ENCODE results near the gene GNG4. TPM values are rescaled to one million over a fixed set of nuclear protein-coding genes. Genes with fewer than 3 reads are reported as not detected.

GNG4 gene
- total and polyA plus RNA-seq, 9 of the 15 experiments (the other 6 are each of a cell fraction or from before 2014, with no cell fraction given), result 0.06 to 0.58 (median 0.08) TPM; not detected in 4

- TF ChIP-seq DEAF1 (CRISPR knock-in tag; IDR thresholded peaks at IDR 0.05) (no peak), PHB2 (IDR thresholded peaks at IDR 0.05; ENCODE audit: low read depth) (no peak), ZNF551 (CRISPR knock-in tag; IDR thresholded peaks at IDR 0.05) (no peak), ATF1 (CRISPR knock-in tag; IDR thresholded peaks at IDR 0.05) (peak; percentile 54), ATF1 (tag; IDR thresholded peaks at IDR 0.05) (peak; percentile 98), DPF2 (IDR thresholded peaks at IDR 0.05) (peak; percentile 93), MCM5 (IDR thresholded peaks at IDR 0.05; ENCODE audit: low read depth) (no peak), ZNF121 (CRISPR knock-in tag; conservative IDR thresholded peaks at IDR 0.05) (0 out of 2 replicates have a peak, but pooled peaks have one; percentile 21), RNF2 (IDR thresholded peaks at IDR 0.05) (peak; percentile 73; the same call in 1 of the 2 replicates), ZNF518B (CRISPR knock-in tag; IDR thresholded peaks at IDR 0.05) (no peak), EHMT2 (IDR thresholded peaks at IDR 0.05) (no peak), FIP1L1 (IDR thresholded peaks at IDR 0.05; ENCODE audit: low read depth, low read length, poor library complexity, severe bottlenecking) (peak; percentile 87), SMAD3 (CRISPR knock-in tag; conservative IDR thresholded peaks at IDR 0.05) (peak; percentile 62; the same call in 1 of the 2 replicates), MYNN (IDR thresholded peaks at IDR 0.05) (no peak; the same call in none of the 2 replicates), MYNN (CRISPR knock-in tag; IDR thresholded peaks at IDR 0.05) (no peak), IRF2 (CRISPR knock-in tag; IDR thresholded peaks at IDR 0.05) (no peak), RCOR1 (IDR thresholded peaks at IDR 0.05; ENCODE audit: borderline replicate concordance in 1 of 2, low read depth in 2 of 2, low read length in 2 of 2) (peak in 1 of 2 experiments; percentile 31; a peak in 1 of 4 replicates), NRF1 (conservative IDR thresholded peaks at IDR 0.05 in 1 of 2, IDR thresholded peaks at IDR 0.05 in 1 of 2) (peak; percentile 98 to 99), POLR2G (IDR thresholded peaks at IDR 0.05; ENCODE audit: low read depth, low read length) (peak; percentile 95), BCLAF1 (IDR thresholded peaks at IDR 0.05; ENCODE audit: borderline replicate concordance in 1 of 2, control insufficient read depth in 1 of 2, low read depth in 2 of 2, low read length in 1 of 2) (0 out of 4 replicates have a peak, but pooled peaks of 1 of the 2 experiments have one; percentile 66)
Observed at GRCh38 chr1:235504494-235505222, 144.9 kb downstream of the GNG4 start (continued).

All from K562 (cell line).